Measurements from ENCODE around the gene RAB17.

Gene RAB17

GRCh38 chr2:237565974-237566373 is 24.6 kb downstream of the RAB17 start:
- no peak overlapping the region for H3K4me3 ChIP-seq (ENCODE audit: low read depth, low read length)

GRCh38 chr2:237564526-237565131 is 25.9 kb downstream of the RAB17 start:
- H3K4me3 ChIP-seq (ENCODE audit: low read depth, low read length), result no peak overlapping the region

GRCh38 chr2:237563816-237564215 is 26.7 kb downstream of the RAB17 start:
- no peak overlapping the region for H3K4me3 ChIP-seq (ENCODE audit: low read depth, low read length)

- no peak overlapping the region for H3K4me3 ChIP-seq (ENCODE audit: low read depth, low read length)
Measured at GRCh38 chr2:237561221-237561620, 29.3 kb downstream of the RAB17 start.

GRCh38 chr2:237558961-237559641 is 31.4 kb downstream of the RAB17 start:
- no peak overlapping the region for H3K4me3 ChIP-seq (ENCODE audit: low read depth, low read length)

GRCh38 chr2:237557633-237558015 is 32.9 kb downstream of the RAB17 start:
- H3K4me3 ChIP-seq (ENCODE audit: low read depth, low read length), result no peak overlapping the region

GRCh38 chr2:237556773-237557632 is 33.5 kb downstream of the RAB17 start:
- no peak overlapping the region for H3K4me3 ChIP-seq (ENCODE audit: low read depth, low read length)

GRCh38 chr2:237555560-237555959 is 35.0 kb downstream of the RAB17 start:
- H3K4me3 ChIP-seq (ENCODE audit: low read depth, low read length), result no peak overlapping the region

GRCh38 chr2:237553948-237554347 is 36.6 kb downstream of the RAB17 start:
- no peak overlapping the region for H3K4me3 ChIP-seq (ENCODE audit: low read depth, low read length)

GRCh38 chr2:237552908-237553307 is 37.6 kb downstream of the RAB17 start:
- H3K4me3 ChIP-seq (ENCODE audit: low read depth, low read length), result no peak overlapping the region

- H3K4me3 ChIP-seq (ENCODE audit: low read depth, low read length), result no peak overlapping the region
Measured at GRCh38 chr2:237551071-237551574, 39.4 kb downstream of the RAB17 start.

GRCh38 chr2:237549643-237550415 is 40.7 kb downstream of the RAB17 start:
- H3K4me3 ChIP-seq (ENCODE audit: low read depth, low read length), result no peak overlapping the region

- no peak overlapping the region for H3K4me3 ChIP-seq (ENCODE audit: low read depth, low read length)
Measured at GRCh38 chr2:237549216-237549615, 41.3 kb downstream of the RAB17 start.

- no peak overlapping the region for H3K4me3 ChIP-seq (ENCODE audit: low read depth, low read length)
Measured at GRCh38 chr2:237547841-237548416, 42.6 kb downstream of the RAB17 start.

- no peak overlapping the region for H3K4me3 ChIP-seq (ENCODE audit: low read depth, low read length)
Measured at GRCh38 chr2:237546876-237547395, 43.6 kb downstream of the RAB17 start.

- no peak overlapping the region for H3K4me3 ChIP-seq (ENCODE audit: low read depth, low read length)
Measured at GRCh38 chr2:237546040-237546875, 44.3 kb downstream of the RAB17 start.

GRCh38 chr2:237542001-237542704 is 48.4 kb downstream of the RAB17 start:
- no peak overlapping the region for H3K4me3 ChIP-seq (ENCODE audit: low read depth, low read length)

GRCh38 chr2:237541243-237541642 is 49.3 kb downstream of the RAB17 start:
- H3K4me3 ChIP-seq (ENCODE audit: low read depth, low read length), result no peak overlapping the region

GRCh38 chr2:237540823-237541222 is 49.7 kb downstream of the RAB17 start:
- H3K4me3 ChIP-seq (ENCODE audit: low read depth, low read length), result no peak overlapping the region

Measured in iPS-11a (cell line).